ENCODE data around the gene ZNF628.

The ZNF628 gene

GRCh38 chr19:55457683-55458457 is 18.5 kb upstream of the ZNF628 start:
- H3K4me1 ChIP-seq (ENCODE audit: control insufficient read depth, insufficient read depth, low read length), result peaks cover 12% of the 10 kb centered on the region
- TF ChIP-seq PRDM10 (tag by site-specific recombination; IDR thresholded peaks at IDR 0.05) (no peak), GFI1B (tag by site-specific recombination; IDR thresholded peaks at IDR 0.05) (no peak), SCRT2 (tag by site-specific recombination; IDR thresholded peaks at IDR 0.05) (0 out of 2 replicates have a peak, but pooled peaks have one; percentile 17), ZNF146 (tag by site-specific recombination; IDR thresholded peaks at IDR 0.05) (no peak), ZNF184 (tag by site-specific recombination; IDR thresholded peaks at IDR 0.05) (no peak), ZBTB20 (tag by site-specific recombination; IDR thresholded peaks at IDR 0.05) (0 out of 2 replicates have a peak, but pooled peaks have one; percentile 32), ZNF274 (IDR thresholded peaks at IDR 0.05; ENCODE audit: low read length) (no peak), ZNF274 (tag by site-specific recombination; IDR thresholded peaks at IDR 0.05; ENCODE audit: borderline replicate concordance) (no peak), ZNF132 (tag by site-specific recombination; IDR thresholded peaks at IDR 0.05; ENCODE audit: borderline replicate concordance) (no peak)
- TF ChIP-seq, protein P1, sequence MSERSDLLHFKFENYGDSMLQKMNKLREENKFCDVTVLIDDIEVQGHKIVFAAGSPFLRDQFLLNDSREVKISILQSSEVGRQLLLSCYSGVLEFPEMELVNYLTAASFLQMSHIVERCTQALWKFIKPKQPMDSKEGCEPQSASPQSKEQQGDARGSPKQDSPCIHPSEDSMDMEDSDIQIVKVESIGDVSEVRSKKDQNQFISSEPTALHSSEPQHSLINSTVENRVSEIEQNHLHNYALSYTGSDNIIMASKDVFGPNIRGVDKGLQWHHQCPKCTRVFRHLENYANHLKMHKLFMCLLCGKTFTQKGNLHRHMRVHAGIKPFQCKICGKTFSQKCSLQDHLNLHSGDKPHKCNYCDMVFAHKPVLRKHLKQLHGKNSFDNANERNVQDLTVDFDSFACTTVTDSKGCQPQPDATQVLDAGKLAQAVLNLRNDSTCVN (tag by site-specific recombination; optimal IDR thresholded peaks at IDR 0.05), result no peak
- H3K27ac ChIP-seq (ENCODE audit: extremely low read depth, low read depth, low read length), result no peak overlapping the region
- ChIA-PET CTCF (interaction anchor here (0.6 to 2.3 kb wide), 3 partner anchors 10 to 46 kb away, joined by 3 to 24 read pairs (median 5); no protein-coding TSS in a partner anchor), POLR2A (interaction anchor here (0.6 to 0.8 kb wide), 2 partner anchors 141 to 156 kb away, joined by 3 read pairs; partner anchors contain the start of gene FIZ1)
- H3K36me3 ChIP-seq (ENCODE audit: control insufficient read depth in 2 of 2, insufficient read depth in 1 of 2, low read length in 2 of 2), result no peaks in the 10 kb centered on the region
- H3K4me3 ChIP-seq (ENCODE audit: low read depth, low read length), result no peak overlapping the region
- H3K9me3 ChIP-seq (ENCODE audit: control insufficient read depth, insufficient read depth, low read depth, low read length), result no peaks in the 10 kb centered on the region

- ChIA-PET POLR2A (interaction anchor here (0.6 to 1.1 kb wide), 3 partner anchors 50 to 167 kb away, joined by 3 to 7 read pairs (median 3); partner anchors contain the start of gene UBE2S), CTCF (interaction anchor here (0.6 to 2.3 kb wide), 7 partner anchors 9 to 318 kb away, joined by 3 to 24 read pairs (median 4); no protein-coding TSS in a partner anchor)
- H3K4me3 ChIP-seq (ENCODE audit: low read depth, low read length), result no peak overlapping the region
- H3K27ac ChIP-seq (ENCODE audit: extremely low read depth, low read depth, low read length), result no peak overlapping the region
- no peaks in the 10 kb centered on the region for H3K9me3 ChIP-seq (ENCODE audit: control insufficient read depth, insufficient read depth, low read depth, low read length)
- H3K4me1 ChIP-seq (ENCODE audit: control insufficient read depth, insufficient read depth, low read length), result peaks cover 12% of the 10 kb centered on the region
- no peaks in the 10 kb centered on the region for H3K36me3 ChIP-seq (ENCODE audit: control insufficient read depth in 2 of 2, insufficient read depth in 1 of 2, low read length in 2 of 2)
- TF ChIP-seq, protein P2, sequence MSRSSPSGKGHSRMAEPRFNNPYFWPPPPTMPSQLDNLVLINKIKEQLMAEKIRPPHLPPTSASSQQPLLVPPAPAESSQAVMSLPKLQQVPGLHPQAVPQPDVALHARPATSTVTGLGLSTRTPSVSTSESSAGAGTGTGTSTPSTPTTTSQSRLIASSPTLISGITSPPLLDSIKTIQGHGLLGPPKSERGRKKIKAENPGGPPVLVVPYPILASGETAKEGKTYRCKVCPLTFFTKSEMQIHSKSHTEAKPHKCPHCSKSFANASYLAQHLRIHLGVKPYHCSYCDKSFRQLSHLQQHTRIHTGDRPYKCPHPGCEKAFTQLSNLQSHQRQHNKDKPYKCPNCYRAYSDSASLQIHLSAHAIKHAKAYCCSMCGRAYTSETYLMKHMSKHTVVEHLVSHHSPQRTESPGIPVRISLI (tag by site-specific recombination; IDR thresholded peaks at IDR 0.05), result no peak
- TF ChIP-seq ZNF341 (tag by site-specific recombination; IDR thresholded peaks at IDR 0.05; ENCODE audit: low read depth) (peak; percentile 76), SP2 (tag by site-specific recombination; IDR thresholded peaks at IDR 0.05) (peak; percentile 15; the same call in 1 of the 2 replicates), ZNF747 (tag by site-specific recombination; IDR thresholded peaks at IDR 0.05) (no peak), MEIS1 (CRISPR knock-in tag; IDR thresholded peaks at IDR 0.05; ENCODE audit: borderline replicate concordance) (no peak), ZNF146 (tag by site-specific recombination; IDR thresholded peaks at IDR 0.05) (no peak), ZXDB (tag by site-specific recombination; IDR thresholded peaks at IDR 0.05) (no peak), GLI2 (tag by site-specific recombination; IDR thresholded peaks at IDR 0.05; ENCODE audit: borderline replicate concordance, low read depth) (no peak), ZNF311 (tag by site-specific recombination; IDR thresholded peaks at IDR 0.05; ENCODE audit: borderline replicate concordance) (no peak)
- TF ChIP-seq, protein P3, sequence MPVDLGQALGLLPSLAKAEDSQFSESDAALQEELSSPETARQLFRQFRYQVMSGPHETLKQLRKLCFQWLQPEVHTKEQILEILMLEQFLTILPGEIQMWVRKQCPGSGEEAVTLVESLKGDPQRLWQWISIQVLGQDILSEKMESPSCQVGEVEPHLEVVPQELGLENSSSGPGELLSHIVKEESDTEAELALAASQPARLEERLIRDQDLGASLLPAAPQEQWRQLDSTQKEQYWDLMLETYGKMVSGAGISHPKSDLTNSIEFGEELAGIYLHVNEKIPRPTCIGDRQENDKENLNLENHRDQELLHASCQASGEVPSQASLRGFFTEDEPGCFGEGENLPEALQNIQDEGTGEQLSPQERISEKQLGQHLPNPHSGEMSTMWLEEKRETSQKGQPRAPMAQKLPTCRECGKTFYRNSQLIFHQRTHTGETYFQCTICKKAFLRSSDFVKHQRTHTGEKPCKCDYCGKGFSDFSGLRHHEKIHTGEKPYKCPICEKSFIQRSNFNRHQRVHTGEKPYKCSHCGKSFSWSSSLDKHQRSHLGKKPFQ (tag by site-specific recombination; IDR thresholded peaks at IDR 0.05), result no peak
- TF ChIP-seq, protein P4, sequence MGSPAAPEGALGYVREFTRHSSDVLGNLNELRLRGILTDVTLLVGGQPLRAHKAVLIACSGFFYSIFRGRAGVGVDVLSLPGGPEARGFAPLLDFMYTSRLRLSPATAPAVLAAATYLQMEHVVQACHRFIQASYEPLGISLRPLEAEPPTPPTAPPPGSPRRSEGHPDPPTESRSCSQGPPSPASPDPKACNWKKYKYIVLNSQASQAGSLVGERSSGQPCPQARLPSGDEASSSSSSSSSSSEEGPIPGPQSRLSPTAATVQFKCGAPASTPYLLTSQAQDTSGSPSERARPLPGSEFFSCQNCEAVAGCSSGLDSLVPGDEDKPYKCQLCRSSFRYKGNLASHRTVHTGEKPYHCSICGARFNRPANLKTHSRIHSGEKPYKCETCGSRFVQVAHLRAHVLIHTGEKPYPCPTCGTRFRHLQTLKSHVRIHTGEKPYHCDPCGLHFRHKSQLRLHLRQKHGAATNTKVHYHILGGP (tag by site-specific recombination; IDR thresholded peaks at IDR 0.05), result no peak
- TF ChIP-seq, protein P5, sequence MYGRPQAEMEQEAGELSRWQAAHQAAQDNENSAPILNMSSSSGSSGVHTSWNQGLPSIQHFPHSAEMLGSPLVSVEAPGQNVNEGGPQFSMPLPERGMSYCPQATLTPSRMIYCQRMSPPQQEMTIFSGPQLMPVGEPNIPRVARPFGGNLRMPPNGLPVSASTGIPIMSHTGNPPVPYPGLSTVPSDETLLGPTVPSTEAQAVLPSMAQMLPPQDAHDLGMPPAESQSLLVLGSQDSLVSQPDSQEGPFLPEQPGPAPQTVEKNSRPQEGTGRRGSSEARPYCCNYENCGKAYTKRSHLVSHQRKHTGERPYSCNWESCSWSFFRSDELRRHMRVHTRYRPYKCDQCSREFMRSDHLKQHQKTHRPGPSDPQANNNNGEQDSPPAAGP (tag by site-specific recombination; IDR thresholded peaks at IDR 0.05), result no peak
- TF ChIP-seq, protein P6, sequence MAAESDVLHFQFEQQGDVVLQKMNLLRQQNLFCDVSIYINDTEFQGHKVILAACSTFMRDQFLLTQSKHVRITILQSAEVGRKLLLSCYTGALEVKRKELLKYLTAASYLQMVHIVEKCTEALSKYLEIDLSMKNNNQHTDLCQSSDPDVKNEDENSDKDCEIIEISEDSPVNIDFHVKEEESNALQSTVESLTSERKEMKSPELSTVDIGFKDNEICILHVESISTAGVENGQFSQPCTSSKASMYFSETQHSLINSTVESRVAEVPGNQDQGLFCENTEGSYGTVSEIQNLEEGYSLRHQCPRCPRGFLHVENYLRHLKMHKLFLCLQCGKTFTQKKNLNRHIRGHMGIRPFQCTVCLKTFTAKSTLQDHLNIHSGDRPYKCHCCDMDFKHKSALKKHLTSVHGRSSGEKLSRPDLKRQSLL (tag by site-specific recombination; IDR thresholded peaks at IDR 0.05), result no peak
These were observed 16.9 kb upstream of the ZNF628 start for GRCh38 chr19:55459551-55459949.

All from HEK293 (cell line).